Activated CD4-positive, alpha-beta T cell treated with anti-CD3 and anti-CD28 coated beads, Interleukin-10, Interleukin-2, amounts not matched to agents 100 ng/mL and 50 ng/mL, durations not matched to agents 16 hours and 8 hours (primary cell): Measurements from ENCODE around the gene GAS2.

Source experiments
- DNase-seq: peaks from one replicate; pipeline ENCODE4 v3.0.0-alpha.2; 2020

GAS2 gene

DNA sequence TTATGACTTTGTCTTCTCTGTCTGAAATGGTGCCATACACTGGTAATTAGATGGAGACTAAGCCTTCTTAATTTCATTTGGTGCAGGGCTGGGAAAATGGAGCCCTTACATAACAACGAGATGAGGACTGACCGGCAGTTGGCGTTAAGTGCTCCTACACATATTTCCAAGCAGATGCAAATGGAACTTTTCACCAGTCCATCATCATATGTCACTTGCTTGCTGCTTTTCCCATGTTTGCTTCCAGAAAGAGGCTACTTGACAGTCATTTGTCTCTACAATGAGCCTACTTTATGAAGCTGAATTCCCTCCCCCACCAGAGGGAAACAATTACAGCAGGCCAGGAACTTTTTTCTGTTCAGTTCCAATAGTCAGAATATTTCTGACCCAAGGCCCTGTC lies 130.6 kb downstream of the GAS2 start:
- no peak for DNase-seq

DNA sequence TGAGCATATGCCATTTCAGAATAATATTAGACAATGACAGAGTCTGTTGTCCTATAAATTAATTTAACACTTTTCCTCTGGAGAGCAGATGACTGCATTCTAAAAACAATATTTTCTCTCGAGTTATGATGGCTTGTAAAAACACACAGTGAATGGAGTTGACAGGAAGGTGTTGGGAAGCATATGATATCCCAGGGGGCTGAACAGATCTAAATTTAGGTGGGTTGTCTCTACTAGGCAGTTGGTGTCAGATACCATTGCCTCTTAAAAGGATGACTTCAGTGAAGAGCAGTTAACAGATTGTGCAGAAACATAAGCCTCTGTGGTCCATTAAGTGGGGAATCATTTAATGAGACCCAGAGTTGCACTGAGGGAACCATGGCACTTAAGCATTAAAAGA lies 132.5 kb downstream of the GAS2 start:
- no peak for DNase-seq

DNA sequence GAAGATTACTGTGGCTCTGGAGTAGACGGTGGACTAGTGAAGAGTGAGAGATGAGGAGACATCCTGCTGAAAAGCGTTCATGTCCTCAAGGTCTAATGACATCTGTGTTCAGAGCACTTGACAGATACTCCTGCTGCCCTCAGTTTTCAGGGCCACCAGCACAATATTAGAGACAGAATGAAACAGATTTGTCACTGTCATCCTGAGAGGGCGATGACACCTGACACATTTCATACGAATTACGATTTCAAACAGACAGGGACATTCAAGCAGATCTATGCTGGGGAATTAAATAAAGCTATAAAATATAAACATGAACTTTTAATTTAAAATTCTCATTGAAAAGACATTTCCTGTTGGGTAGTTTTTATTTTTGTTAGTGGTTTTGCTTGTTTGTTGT lies 134.1 kb downstream of the GAS2 start:
- DNase-seq: no peak

DNA sequence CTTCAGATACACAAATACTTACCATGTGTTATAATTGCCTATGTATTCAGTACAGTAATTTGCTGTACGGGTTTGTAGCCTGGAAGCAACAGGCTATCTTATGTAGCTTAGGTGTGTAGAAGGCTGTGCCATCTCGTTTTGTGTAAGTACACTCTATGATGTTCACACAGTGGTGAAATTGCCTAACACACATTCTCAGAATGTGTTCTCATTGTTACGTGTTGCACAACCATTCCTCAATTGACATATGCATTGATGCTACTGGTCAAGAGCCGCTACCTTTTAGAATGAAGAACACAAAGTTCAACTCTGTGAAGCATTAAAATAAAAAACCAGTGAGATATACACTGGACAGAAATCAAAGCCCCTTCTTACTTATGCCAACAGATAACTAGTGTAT lies 136.4 kb downstream of the GAS2 start:
- DNase-seq: no peak

DNA sequence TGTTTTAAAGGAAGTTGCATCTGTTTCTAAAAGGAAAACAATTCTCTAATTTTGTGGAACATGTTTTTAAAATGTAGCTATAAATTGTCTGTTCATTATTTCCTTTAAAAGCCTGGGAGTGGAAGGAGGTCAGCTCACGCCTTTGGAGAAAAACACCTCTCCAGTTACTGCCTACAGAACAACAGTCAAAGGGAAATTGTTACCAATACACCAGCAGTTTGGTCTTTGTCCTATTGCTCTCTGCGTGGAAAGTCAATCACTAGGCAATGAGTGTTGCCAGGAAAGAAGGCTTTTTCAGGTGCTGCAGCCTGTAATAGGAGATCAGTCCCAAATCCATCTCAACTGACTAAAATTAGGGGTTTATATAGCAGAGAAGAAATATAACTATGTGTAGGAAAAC lies 141.0 kb downstream of the GAS2 start:
- DNase-seq: no peak

DNA sequence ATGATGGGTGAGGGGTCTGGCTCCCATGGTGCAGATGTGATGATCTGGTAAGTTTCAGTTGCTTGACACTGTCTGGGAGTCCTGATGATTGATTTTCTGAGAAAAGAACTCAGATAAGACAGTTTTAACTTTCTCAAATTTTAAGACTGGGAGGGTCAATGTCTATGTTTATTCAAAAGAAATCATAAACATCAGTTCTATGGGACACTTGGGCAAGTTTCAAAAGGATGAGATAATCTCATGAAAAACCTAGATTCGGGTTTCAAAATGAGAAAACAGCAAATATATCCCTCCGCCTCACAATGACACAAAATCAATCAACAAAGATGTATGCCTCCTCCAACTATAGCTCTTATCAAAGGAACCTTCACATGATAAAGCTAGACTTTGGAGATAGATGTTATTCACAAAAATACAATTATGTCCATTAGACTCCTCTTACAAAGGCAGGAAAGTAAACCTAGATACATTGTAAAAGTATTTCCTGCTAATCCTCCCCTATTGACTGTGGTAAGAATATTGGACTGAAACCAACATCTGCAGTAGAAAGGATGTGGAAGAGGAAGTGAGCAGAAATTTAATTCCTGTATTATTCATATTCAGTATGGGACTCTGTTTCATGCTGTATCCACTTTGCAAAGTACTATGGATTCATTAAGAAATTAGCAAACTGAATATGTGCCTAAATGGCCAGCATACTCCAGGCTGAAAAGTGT lies 141.6 kb downstream of the GAS2 start:
- DNase-seq: no peak

DNA sequence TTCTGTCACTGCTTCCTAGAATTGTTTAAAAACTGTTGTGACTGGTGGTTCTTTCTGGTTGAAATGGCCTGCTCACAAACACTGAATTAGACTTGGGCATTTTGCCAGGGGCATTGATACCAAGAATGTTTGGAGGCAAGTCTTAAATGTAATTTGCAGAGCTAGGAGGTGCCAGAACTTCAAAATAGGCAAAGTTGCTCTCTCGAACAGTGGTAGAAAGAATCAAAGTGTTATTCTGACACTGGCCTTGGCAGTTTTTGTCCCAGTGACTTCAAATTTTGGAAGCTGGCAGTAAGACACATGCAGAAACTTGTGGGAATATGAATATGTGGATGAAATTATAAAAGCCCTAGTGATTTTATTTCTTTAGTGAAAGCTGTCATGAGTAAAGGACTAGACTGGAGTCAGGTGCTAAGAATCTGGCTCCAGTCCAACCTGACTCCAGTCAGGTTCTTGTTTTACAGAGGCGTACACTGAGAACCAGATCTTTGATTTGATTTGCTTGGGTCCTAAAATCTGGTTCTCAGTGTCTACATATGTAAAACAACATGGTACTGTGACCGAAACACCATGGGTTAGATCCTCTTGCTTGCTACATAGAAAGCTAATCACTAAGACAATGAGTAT lies 142.3 kb downstream of the GAS2 start:
- DNase-seq: no peak

DNA sequence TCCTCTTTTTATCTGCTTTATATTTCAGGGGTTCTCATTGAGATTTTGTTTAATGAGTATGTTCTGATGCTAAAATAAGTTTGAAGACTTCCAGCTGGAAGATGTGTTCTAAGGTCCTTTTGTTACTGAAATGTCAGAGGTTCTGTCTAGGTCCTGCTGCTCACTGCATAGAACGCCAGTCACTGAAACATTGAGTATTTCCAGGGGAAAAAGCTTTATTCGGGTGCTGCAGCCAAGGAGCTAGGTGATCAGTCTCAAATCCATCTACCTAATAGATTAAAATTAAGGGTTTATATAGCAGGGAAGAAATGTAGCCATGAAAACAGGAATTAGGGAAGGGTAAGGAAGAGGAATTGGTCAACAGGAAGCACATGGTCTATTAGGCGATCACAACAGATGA lies 143.5 kb downstream of the GAS2 start:
- no peak for DNase-seq

DNA sequence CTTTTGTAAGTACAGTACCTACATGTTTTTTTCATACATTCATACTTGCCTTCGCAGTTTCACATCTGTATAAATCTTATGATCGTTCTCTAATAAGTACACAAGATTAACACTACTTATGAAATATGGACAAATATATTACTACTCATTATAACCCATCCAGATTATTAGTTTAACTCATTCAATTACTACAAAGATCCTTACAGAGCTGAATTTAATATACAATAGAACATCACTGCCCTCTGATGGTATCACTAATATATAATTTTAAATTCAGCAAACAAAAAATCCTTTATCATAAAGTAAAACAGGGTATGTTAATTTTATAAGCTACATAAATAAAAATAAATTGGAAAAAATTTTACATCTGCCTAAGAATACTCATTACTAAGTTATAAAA lies 155.8 kb downstream of the GAS2 start:
- DNase-seq: no peak

DNA sequence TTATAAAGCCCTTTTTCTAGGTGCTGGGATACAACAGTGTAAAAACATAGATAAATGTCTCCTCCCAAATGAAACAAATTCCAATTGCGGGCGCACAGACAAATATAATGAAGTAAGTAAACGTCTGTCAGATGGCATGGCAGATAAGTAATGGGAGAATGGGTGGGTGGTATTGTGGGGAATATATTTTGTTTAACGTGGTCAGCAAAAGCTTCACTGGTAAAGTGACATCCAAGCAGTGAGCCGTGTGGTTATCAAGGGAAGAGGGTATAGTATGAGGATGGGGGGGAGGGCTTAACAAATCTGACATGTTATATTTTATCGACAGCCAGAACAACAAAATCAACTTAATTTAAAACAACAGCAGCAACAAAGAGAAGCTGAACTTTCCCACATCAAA lies 162.0 kb downstream of the GAS2 start:
- peak; percentile 9 for DNase-seq

DNA sequence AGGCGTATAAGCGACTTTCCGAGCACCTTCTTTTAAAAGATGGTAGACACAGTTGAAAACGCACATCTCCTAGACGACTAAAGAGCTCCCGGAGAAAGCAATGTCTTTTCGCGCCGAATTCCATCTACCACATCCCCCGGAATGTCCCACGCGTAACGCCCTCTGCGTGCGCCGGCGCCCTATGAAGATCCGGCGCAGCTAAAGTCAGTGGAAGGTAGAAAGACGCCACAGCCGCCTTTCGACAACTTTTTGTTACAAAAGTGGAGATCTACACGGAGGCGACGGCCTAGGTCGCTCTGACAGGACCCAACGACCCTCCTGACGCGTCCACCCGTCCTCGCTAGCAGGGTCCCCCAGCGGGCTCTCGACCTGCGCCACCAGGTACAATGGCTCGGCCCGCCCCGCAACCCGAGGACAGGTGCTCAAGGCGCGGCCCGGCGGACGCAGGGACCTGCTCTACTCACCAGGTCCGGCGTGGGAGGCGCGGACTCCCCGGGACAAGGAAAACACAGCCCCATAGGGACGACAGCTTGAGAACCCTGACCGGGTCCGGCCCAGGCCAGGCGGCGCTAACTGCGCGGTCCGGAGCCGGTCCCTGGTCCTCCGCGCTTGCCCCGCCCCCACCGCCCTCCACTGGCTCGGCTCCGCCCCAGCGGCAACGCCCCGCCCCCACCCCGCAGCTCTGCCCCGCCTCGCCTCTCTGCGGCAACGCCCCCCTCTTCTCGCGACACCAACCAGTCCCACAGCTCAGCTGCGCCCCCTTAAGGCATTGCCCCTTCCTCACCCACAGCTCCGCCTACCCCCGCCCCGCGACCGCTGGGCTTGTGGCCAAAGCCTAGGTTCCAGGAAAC lies 163.0 kb downstream of the GAS2 start, which contains the start of gene SVIP:
SVIP (minus strand) TSS at position 571 of the 851 bp plus-strand sequence; CDS start at position 518, 53 bp downstream.
- DNase-seq: peak; percentile 96

DNA sequence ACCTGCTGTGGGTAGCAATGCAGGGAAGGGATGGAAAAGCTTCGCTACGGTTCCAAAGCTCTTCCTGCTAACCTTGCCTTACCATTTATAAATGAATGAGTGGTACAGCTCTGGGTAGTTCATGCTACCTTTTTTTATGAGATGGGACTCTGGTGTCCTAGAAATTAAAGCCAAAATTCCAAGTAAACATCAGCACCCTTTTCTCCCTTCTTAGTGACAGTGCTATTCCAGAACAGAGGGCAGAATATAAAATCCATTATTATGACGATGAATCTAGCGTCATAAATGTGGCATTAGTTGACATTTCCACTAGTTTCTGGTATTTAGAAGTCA lies 163.6 kb downstream of the GAS2 start:
- DNase-seq: no peak

DNA sequence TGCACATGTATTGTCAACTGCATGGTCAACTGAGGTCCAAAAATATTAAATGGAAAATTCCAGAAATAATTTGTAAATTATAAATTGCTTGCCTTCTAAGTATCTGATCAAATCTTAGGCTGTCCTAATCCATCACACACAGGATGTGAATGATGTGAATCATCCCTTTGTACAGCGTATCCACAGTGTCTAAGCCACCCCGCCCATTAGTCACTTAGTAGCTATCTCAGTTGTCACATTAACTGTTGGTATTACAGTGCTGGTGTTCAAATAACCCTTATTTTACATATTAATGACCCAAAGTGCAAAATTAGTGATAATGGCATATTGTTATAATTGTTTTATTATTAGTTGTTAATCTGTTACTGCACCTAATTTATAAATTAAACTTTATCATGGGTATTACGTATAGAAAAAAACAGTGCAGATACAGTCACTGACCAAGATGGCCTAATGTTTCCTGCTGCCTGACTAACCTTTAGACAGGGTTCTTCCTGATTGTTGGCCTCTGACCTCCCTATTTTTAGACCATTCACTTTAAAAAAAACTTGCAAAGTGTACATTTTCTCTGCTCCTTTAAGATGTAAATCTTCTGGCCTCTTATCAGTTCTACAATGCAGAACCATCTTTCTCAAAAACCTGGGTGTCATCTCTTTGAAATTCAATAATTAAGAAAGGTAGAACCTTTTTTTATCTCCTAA lies 166.1 kb downstream of the GAS2 start:
- no peak for DNase-seq

DNA sequence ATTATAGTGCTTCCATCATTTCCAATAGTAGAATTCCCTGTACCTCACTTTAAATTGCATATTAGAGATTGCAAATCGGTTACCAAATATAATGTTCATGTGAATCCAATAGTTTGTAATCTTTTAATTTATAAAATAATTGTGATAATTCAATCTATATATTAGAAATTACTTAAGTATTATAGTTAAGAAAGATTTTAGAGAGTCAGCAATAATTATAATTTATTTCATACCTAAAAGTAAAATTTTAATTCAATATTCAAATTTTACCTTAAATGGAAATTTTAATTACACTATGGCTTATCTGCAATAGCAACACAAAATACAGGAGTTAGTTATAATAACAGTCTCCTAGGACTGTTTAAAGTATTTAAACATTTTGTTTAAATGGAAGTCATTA lies 180.3 kb downstream of the GAS2 start:
- DNase-seq: no peak

DNA sequence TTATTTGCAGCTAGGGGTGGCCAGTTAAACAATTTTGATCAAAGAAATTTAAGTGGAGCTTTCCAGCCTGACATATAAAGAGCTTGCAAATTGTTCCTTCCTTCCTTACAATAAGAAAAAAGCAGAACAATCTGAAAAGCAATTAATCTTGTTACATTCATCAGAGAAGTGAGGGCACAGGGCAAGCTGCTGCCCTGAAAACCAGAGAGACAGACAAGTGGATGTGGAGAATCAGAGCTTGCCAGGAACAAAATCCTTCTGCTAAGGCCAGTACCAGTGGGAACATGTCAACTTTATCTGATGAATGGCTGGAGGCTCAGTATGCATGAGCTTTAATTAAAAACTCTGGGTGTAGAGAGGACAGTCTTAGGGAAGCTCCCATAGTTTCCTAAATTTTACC lies 185.1 kb downstream of the GAS2 start:
- DNase-seq: no peak

DNA sequence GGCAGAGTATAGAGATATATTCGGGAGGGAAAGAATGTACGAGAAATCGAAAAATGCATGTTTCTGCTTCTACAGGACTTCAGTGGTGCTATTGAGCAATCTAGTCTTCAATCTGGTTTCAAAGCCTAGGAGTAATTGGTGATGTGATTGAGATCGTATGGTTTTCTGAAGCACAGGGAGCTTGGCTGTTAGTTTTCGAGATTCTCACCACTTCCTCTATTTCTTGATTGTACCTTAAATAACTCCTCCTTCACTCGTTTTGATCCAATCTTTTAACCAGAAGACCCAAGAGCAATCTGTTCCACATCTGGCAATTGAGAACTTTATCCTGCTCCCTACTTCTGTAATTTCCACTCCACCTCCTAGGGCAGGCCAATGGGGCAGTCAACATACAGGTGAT lies 193.3 kb downstream of the GAS2 start:
- no peak for DNase-seq

DNA sequence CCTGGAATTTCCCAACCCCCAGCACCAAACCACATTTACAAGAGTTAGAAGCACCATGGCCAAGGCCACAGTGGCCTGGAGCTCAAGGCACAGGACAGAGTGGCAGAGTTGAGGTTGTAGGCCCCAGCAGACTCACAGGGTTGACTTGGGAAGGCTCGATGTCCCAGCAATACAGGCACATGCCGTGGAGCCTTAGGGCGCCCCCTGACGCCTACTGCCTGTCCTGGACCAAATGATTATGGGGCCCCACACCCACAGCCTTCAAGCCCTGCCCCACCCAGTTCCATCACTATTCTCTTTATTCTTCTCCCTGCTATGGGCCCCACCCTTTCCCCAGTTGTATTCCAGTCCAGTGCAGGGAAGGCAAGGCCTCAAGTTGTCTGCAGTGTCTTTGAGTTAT lies 193.8 kb downstream of the GAS2 start, which contains the start of gene CCDC179:
CCDC179 (minus strand) TSS at position 234 of the 400 bp plus-strand sequence; CDS start at position 181, 53 bp downstream.
- no peak for DNase-seq
